Islet precursor cell (in vitro differentiated cells): ENCODE data around the gene PLEKHG1.
A peak's percentile ranks its signal among the peaks of the same experiment; 100 is the strongest.

Source experiments
- DNase-seq: peaks from one replicate; pipeline ENCODE4 v3.0.0-alpha.2; 2018

The PLEKHG1 gene

GRCh38 chr6:150599199-150600009 lies at the start of gene PLEKHG1:
TSS of gene PLEKHG1 (plus strand) at chr6:150599885. CDS start at chr6:150733682, 133,797 bp downstream.
- peak; percentile 90 for DNase-seq

GRCh38 chr6:150550244-150550643 lies 49.4 kb upstream of the PLEKHG1 start:
- DNase-seq = peak; percentile 57

GRCh38 chr6:150557043-150557599 lies 42.6 kb upstream of the PLEKHG1 start:
- DNase-seq = no peak

GRCh38 chr6:150560004-150560883 lies 39.4 kb upstream of the PLEKHG1 start:
- DNase-seq = no peak

- DNase-seq = no peak
These were observed 38.8 kb upstream of the PLEKHG1 start for GRCh38 chr6:150560884-150561219.

- no peak for DNase-seq
These were observed 33.7 kb upstream of the PLEKHG1 start for GRCh38 chr6:150565945-150566344.

GRCh38 chr6:150566486-150566885 lies 33.2 kb upstream of the PLEKHG1 start:
- no peak for DNase-seq

- DNase-seq = no peak
These were observed 32.3 kb upstream of the PLEKHG1 start for GRCh38 chr6:150567380-150567779.

GRCh38 chr6:150567823-150568383 lies 31.8 kb upstream of the PLEKHG1 start:
- no peak for DNase-seq

GRCh38 chr6:150568560-150568959 lies 31.1 kb upstream of the PLEKHG1 start:
- no peak for DNase-seq

GRCh38 chr6:150569161-150569560 lies 30.5 kb upstream of the PLEKHG1 start:
- DNase-seq = no peak

- DNase-seq = peak; percentile 89
These were observed 26.5 kb upstream of the PLEKHG1 start for GRCh38 chr6:150573041-150573681.

- no peak for DNase-seq
These were observed 23.8 kb upstream of the PLEKHG1 start for GRCh38 chr6:150575836-150576235.

- DNase-seq = no peak
These were observed 22.9 kb upstream of the PLEKHG1 start for GRCh38 chr6:150576651-150577226.

GRCh38 chr6:150579611-150580010 lies 20.1 kb upstream of the PLEKHG1 start:
- no peak for DNase-seq

- DNase-seq = no peak
These were observed 19.2 kb upstream of the PLEKHG1 start for GRCh38 chr6:150580489-150580888.

- no peak for DNase-seq
These were observed 15.6 kb upstream of the PLEKHG1 start for GRCh38 chr6:150584065-150584464.

GRCh38 chr6:150584596-150584995 lies 15.1 kb upstream of the PLEKHG1 start:
- DNase-seq = no peak

GRCh38 chr6:150586850-150587359 lies 12.8 kb upstream of the PLEKHG1 start:
- DNase-seq = no peak

GRCh38 chr6:150587637-150588036 lies 12.0 kb upstream of the PLEKHG1 start:
- DNase-seq = no peak

GRCh38 chr6:150588888-150589499 lies 10.7 kb upstream of the PLEKHG1 start:
- DNase-seq = no peak

- DNase-seq = no peak
These were observed 9.8 kb upstream of the PLEKHG1 start for GRCh38 chr6:150589852-150590251.
